Effector memory CD8-positive, alpha-beta T cell (primary cell): Measurements from ENCODE around the gene PTPRM.

Experiments
- ATAC-seq: fragments of 150-1000 bp; cut with Tn5 transposase; replicated peaks from 2 replicates; pipeline ENCODE4 v1.10.0; 2021; ENCODE audit warnings: mild to moderate bottlenecking, moderate library complexity
- DNase-seq, 3 experiments: peaks; one replicate each; pipeline ENCODE4 v3.0.0; 2021
- H3K27ac Mint-ChIP-seq, 2 donors: one replicate each; pipeline ENCODE4 v1.8.0; 2022; ENCODE audit warnings: mild to moderate bottlenecking in 2 of 2, mixed read lengths in 2 of 2, moderate library complexity in 2 of 2
- H3K27me3 Mint-ChIP-seq, 2 donors: one replicate each; pipeline ENCODE4 v1.8.0; 2022; ENCODE audit warnings: mixed read lengths in 2 of 2
- H3K36me3 Mint-ChIP-seq: one replicate; pipeline ENCODE4 v1.8.0; 2022; ENCODE audit warnings: mild to moderate bottlenecking, moderate library complexity, mixed read lengths; ENCODE audit not compliant: insufficient read depth
- H3K4me1 Mint-ChIP-seq, 2 donors: one replicate each; pipeline ENCODE4 v1.8.0; 2022; ENCODE audit warnings: low read depth in 2 of 2, mixed read lengths in 2 of 2
- H3K4me3 Mint-ChIP-seq, 2 donors: one replicate each; pipeline ENCODE4 v1.8.0; 2022; ENCODE audit warnings: mild to moderate bottlenecking in 2 of 2, mixed read lengths in 2 of 2, moderate library complexity in 2 of 2
- H3K9me3 Mint-ChIP-seq, 2 donors: one replicate each; pipeline ENCODE4 v1.8.0; 2022; ENCODE audit warnings: mixed read lengths in 2 of 2

PTPRM gene

GRCh38 chr18:8229787-8230186 is 662.7 kb downstream of the PTPRM start:
- Mint-ChIP-seq H3K27ac (no peak overlapping the region), H3K36me3 (no peaks in the 10 kb centered on the region), H3K27me3 (no peaks in the 10 kb centered on the region), H3K4me3 (no peak overlapping the region), H3K9me3 (peaks cover 0 to 2% of the 10 kb centered on the region in 2 donors), H3K4me1 (no peaks in the 10 kb centered on the region)
- DNase-seq (no peak), ATAC-seq (no peak)

GRCh38 chr18:8231316-8231715 is 664.2 kb downstream of the PTPRM start:
- Mint-ChIP-seq H3K9me3 (peaks cover 0 to 2% of the 10 kb centered on the region in 2 donors), H3K4me1 (no peaks in the 10 kb centered on the region), H3K27me3 (no peaks in the 10 kb centered on the region), H3K4me3 (no peak overlapping the region), H3K36me3 (no peaks in the 10 kb centered on the region), H3K27ac (no peak overlapping the region)
- ATAC-seq = no peak
- DNase-seq = no peak

GRCh38 chr18:8232791-8233190 is 665.7 kb downstream of the PTPRM start:
- Mint-ChIP-seq H3K27ac (no peak overlapping the region), H3K4me3 (no peak overlapping the region), H3K4me1 (no peaks in the 10 kb centered on the region), H3K9me3 (peaks cover 0 to 2% of the 10 kb centered on the region in 2 donors), H3K27me3 (no peaks in the 10 kb centered on the region), H3K36me3 (no peaks in the 10 kb centered on the region)
- DNase-seq (no peak), ATAC-seq (no peak)

- Mint-ChIP-seq H3K27me3 (no peaks in the 10 kb centered on the region), H3K36me3 (no peaks in the 10 kb centered on the region), H3K9me3 (peaks cover 0 to 3% of the 10 kb centered on the region in 2 donors), H3K27ac (no peak overlapping the region), H3K4me3 (no peak overlapping the region), H3K4me1 (peaks cover 0 to 3% of the 10 kb centered on the region in 2 donors)
- DNase-seq (no peak), ATAC-seq (no peak)
These were observed 668.8 kb downstream of the PTPRM start for GRCh38 chr18:8235894-8236293.

- no peak for ATAC-seq
- Mint-ChIP-seq H3K9me3 (peaks cover 0 to 3% of the 10 kb centered on the region in 2 donors), H3K27me3 (no peaks in the 10 kb centered on the region), H3K27ac (no peak overlapping the region), H3K4me1 (peaks cover 0 to 3% of the 10 kb centered on the region in 2 donors), H3K4me3 (no peak overlapping the region), H3K36me3 (no peaks in the 10 kb centered on the region)
- DNase-seq = no peak
These were observed 671.4 kb downstream of the PTPRM start for GRCh38 chr18:8238507-8238906.

- Mint-ChIP-seq H3K27me3 (no peaks in the 10 kb centered on the region), H3K4me1 (peaks cover 0 to 3% of the 10 kb centered on the region in 2 donors), H3K27ac (no peak overlapping the region), H3K36me3 (no peaks in the 10 kb centered on the region), H3K9me3 (peaks cover 0 to 3% of the 10 kb centered on the region in 2 donors), H3K4me3 (no peak overlapping the region)
- DNase-seq = no peak
- ATAC-seq = no peak
These were observed 674.6 kb downstream of the PTPRM start for GRCh38 chr18:8241731-8242130.

- DNase-seq = no peak
- no peak overlapping the region for H3K27ac Mint-ChIP-seq
- H3K4me1 Mint-ChIP-seq = peaks cover 0 to 3% of the 10 kb centered on the region in 2 donors
- no peaks in the 10 kb centered on the region for H3K27me3 Mint-ChIP-seq
- peaks cover 0 to 3% of the 10 kb centered on the region in 2 donors for H3K9me3 Mint-ChIP-seq
- H3K4me3 Mint-ChIP-seq = no peak overlapping the region
- ATAC-seq = no peak
- H3K36me3 Mint-ChIP-seq = no peaks in the 10 kb centered on the region
These were observed 675.1 kb downstream of the PTPRM start for GRCh38 chr18:8242151-8242696.

GRCh38 chr18:8247700-8248099 is 680.6 kb downstream of the PTPRM start:
- DNase-seq = no peak
- Mint-ChIP-seq H3K9me3 (no peaks in the 10 kb centered on the region), H3K4me3 (no peak overlapping the region), H3K27me3 (no peaks in the 10 kb centered on the region), H3K4me1 (no peaks in the 10 kb centered on the region), H3K36me3 (no peaks in the 10 kb centered on the region), H3K27ac (no peak overlapping the region)
- no peak for ATAC-seq

GRCh38 chr18:8248576-8248975 is 681.5 kb downstream of the PTPRM start:
- Mint-ChIP-seq H3K4me3 (no peak overlapping the region), H3K27me3 (no peaks in the 10 kb centered on the region), H3K4me1 (no peaks in the 10 kb centered on the region), H3K36me3 (no peaks in the 10 kb centered on the region), H3K9me3 (no peaks in the 10 kb centered on the region), H3K27ac (no peak overlapping the region)
- DNase-seq = no peak
- no peak for ATAC-seq

GRCh38 chr18:8249811-8250210 is 682.7 kb downstream of the PTPRM start:
- no peak overlapping the region for H3K4me3 Mint-ChIP-seq
- H3K4me1 Mint-ChIP-seq = no peaks in the 10 kb centered on the region
- DNase-seq = no peak

GRCh38 chr18:8252371-8252770 is 685.3 kb downstream of the PTPRM start:
- Mint-ChIP-seq H3K36me3 (peaks cover 8% of the 10 kb centered on the region), H3K4me3 (no peak overlapping the region), H3K27ac (no peak overlapping the region), H3K9me3 (no peaks in the 10 kb centered on the region), H3K4me1 (no peaks in the 10 kb centered on the region), H3K27me3 (no peaks in the 10 kb centered on the region)
- DNase-seq (no peak), ATAC-seq (no peak)

More at GRCh38 chr18:8249811-8250210, 682.7 kb downstream of the PTPRM start:
- ATAC-seq = no peak
- H3K36me3 Mint-ChIP-seq = no peaks in the 10 kb centered on the region
- H3K27me3 Mint-ChIP-seq = no peaks in the 10 kb centered on the region
- no peaks in the 10 kb centered on the region for H3K9me3 Mint-ChIP-seq
- H3K27ac Mint-ChIP-seq = no peak overlapping the region

- ATAC-seq = no peak
- H3K9me3 Mint-ChIP-seq = no peaks in the 10 kb centered on the region
- no peak for DNase-seq
- peaks cover 8% of the 10 kb centered on the region for H3K36me3 Mint-ChIP-seq
- H3K4me1 Mint-ChIP-seq = no peaks in the 10 kb centered on the region
- H3K27me3 Mint-ChIP-seq = no peaks in the 10 kb centered on the region
- H3K4me3 Mint-ChIP-seq = no peak overlapping the region
- no peak overlapping the region for H3K27ac Mint-ChIP-seq
These were observed 686.8 kb downstream of the PTPRM start for GRCh38 chr18:8253944-8254343.

GRCh38 chr18:8254654-8255053 is 687.5 kb downstream of the PTPRM start:
- H3K27ac Mint-ChIP-seq = no peak overlapping the region
- peaks cover 8% of the 10 kb centered on the region for H3K36me3 Mint-ChIP-seq
- ATAC-seq = no peak
- H3K4me3 Mint-ChIP-seq = no peak overlapping the region
- no peaks in the 10 kb centered on the region for H3K27me3 Mint-ChIP-seq
- no peak for DNase-seq
- H3K4me1 Mint-ChIP-seq = no peaks in the 10 kb centered on the region
- H3K9me3 Mint-ChIP-seq = no peaks in the 10 kb centered on the region

GRCh38 chr18:8257851-8258434 is 690.8 kb downstream of the PTPRM start:
- Mint-ChIP-seq H3K4me1 (no peaks in the 10 kb centered on the region), H3K9me3 (no peaks in the 10 kb centered on the region), H3K36me3 (peaks cover 11% of the 10 kb centered on the region), H3K4me3 (no peak overlapping the region), H3K27me3 (no peaks in the 10 kb centered on the region), H3K27ac (no peak overlapping the region)
- DNase-seq = no peak
- no peak for ATAC-seq
